Hepatocyte (in vitro differentiated cells): Measurements from ENCODE around the gene TEDDM1. TPM values are rescaled to one million over a fixed set of nuclear protein-coding genes. Genes with fewer than 3 reads are reported as not detected.

ENCODE experiments used
- DNase-seq: peaks from one replicate; pipeline ENCODE4 v3.0.0-alpha.2; 2016; ENCODE audit warnings: low spot score
- H2AFZ ChIP-seq: fragments of 200-600 bp; sonication (generic); 2 replicates; pipeline ENCODE4 v1.6.0; 2016; ENCODE audit warnings: antibody characterized with exemption, mild to moderate bottlenecking
- H3K27ac ChIP-seq: fragments of 200-600 bp; sonication (generic); 2 replicates; pipeline ENCODE4 v1.5.1; 2016; ENCODE audit warnings: mild to moderate bottlenecking
- H3K27me3 ChIP-seq: fragments of 200-600 bp; sonication (generic); 2 replicates; pipeline ENCODE4 v1.6.1; 2016
- H3K36me3 ChIP-seq: fragments of 200-600 bp; sonication (generic); replicated peaks from 2 replicates; pipeline ENCODE4 v1.5.1; 2016; ENCODE audit warnings: low read depth; ENCODE audit not compliant: insufficient read depth
- H3K4me1 ChIP-seq: fragments of 200-600 bp; sonication (generic); 2 replicates; pipeline ENCODE4 v1.5.1; 2016; ENCODE audit warnings: mild to moderate bottlenecking, moderate library complexity; ENCODE audit not compliant: insufficient read depth
- H3K4me2 ChIP-seq: fragments of 200-600 bp; sonication (generic); 2 replicates; pipeline ENCODE4 v1.6.0; 2016
- H3K4me3 ChIP-seq: fragments of 200-600 bp; sonication (generic); 2 replicates; pipeline ENCODE4 v1.5.1; 2016; ENCODE audit warnings: mild to moderate bottlenecking
- H3K79me2 ChIP-seq: fragments of 200-600 bp; sonication (generic); 2 replicates; pipeline ENCODE4 v1.6.0; 2017; ENCODE audit warnings: mild to moderate bottlenecking
- H3K9me2 ChIP-seq: fragments of 200-600 bp; sonication (generic); replicated peaks from 2 replicates; pipeline ENCODE4 v1.6.0; 2017; ENCODE audit warnings: mild to moderate bottlenecking; ENCODE audit not compliant: insufficient read depth
- H3K9me3 ChIP-seq: fragments of 200-600 bp; sonication (generic); 2 replicates; pipeline ENCODE4 v1.5.1; 2016; ENCODE audit warnings: low read depth, mild to moderate bottlenecking
- H4K20me1 ChIP-seq: fragments of 200-600 bp; sonication (generic); 2 replicates; pipeline ENCODE4 v1.6.0; 2016; ENCODE audit warnings: mild to moderate bottlenecking; ENCODE audit not compliant: insufficient read depth, poor library complexity, severe bottlenecking
- EZH2 ChIP-seq: fragments of 200-600 bp; sonication (generic); IDR thresholded peaks from 2 replicates; pipeline ENCODE4 v1.6.1; 2016; ENCODE audit warnings: antibody characterized with exemption, mild to moderate bottlenecking, borderline replicate concordance
- EZH2phosphoT487 ChIP-seq: fragments of 200-600 bp; sonication (generic); IDR thresholded peaks from one replicate; pipeline ENCODE4 v1.6.1; 2018; ENCODE audit warnings: antibody characterized with exemption, mild to moderate bottlenecking, low read depth, moderate library complexity; ENCODE audit not compliant: unreplicated experiment, severe bottlenecking
- WGBS: methylation state at CpG from one replicate; pipeline ENCODE4 v1.1.6; 2016; ENCODE audit warnings: low lambda C conversion rate; ENCODE audit errors: missing lambda C conversion rate; 5-methylcytosine and 5-hydroxymethylcytosine counted together
- polyA plus RNA-seq: library from polyadenylated mRNA; unstranded; fragments of >200 nt; fragmentation: Nextera tagmentation; extraction: Ambion mirVana; gene quantifications from 2 replicates; pipeline ENCODE4 v1.2.1, GENCODE V29; 2016
- total RNA-seq: library from RNA; depleted of rRNA; stranded (reverse); fragments of >200 nt; gene quantifications from 2 replicates; pipeline ENCODE4 v1.2.3, GENCODE V29; 2014
- TF ChIP-seq, protein P1 (sequence below): fragments of 200-600 bp; sonication (generic); IDR thresholded peaks from 2 replicates; pipeline ENCODE4 v1.5.1; 2016; ENCODE audit warnings: antibody characterized with exemption, mild to moderate bottlenecking; ENCODE audit not compliant: poor library complexity

TEDDM1 gene
- total and polyA plus RNA-seq, 2 experiments from 2014 or later, result not detected

DNA sequence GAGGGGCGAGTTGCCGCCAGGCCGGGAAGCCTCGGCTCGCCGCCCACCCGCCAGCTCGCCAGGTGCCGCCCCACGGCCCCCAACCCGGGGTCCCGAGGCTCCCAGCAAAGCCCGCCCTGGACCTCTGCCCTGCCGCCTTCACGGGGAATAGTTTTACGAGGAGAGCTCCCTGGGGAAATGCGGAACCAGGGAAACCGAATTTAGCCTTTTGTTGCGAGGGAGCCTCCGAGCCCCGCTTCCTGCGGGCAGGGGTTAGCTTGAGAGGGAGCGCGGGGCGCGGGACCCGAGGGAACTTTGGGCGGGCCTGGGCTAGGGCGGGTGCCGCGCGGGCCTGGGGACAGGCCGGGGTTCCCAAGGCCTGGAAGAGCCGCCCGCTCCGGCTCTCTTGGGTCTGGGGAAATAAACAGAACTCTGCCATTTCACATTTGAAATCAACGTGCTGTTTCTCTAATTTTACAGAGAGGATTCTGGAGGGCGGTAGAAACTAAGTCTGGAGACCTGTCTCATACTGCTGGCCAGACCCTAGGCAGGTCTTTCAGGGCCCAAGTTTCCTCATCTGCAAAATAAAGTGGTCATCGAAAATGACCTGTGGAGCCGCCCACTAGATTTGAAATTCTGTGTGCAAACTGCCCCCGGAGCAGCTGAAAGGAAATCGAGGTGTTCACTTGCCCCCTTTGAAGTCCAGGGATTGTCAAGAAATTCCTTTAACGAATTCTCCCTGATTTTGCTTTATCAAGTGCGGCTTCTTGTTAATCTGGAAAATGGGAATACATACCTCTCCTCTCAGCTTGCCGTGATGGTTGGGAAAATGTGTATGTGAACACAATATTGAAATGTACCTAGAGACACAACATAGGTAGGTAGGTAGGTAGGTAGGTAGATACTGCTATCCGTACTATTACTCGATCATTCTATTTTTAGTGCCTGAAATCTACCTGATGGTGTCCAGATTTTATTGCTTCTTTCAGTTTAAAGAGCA lies 8.1 kb downstream of the TEDDM1 start:
- Histone ChIP-seq H3K9me2 (no peaks in the 10 kb centered on the region), H3K4me2 (peak overlapping the region; percentile 86), H3K4me3 (peak overlapping the region; percentile 64), H4K20me1 (peaks cover 39% of the 10 kb centered on the region), H3K27ac (peak overlapping the region; percentile 98), H3K9me3 (no peaks in the 10 kb centered on the region), H3K36me3 (no peaks in the 10 kb centered on the region), H3K79me2 (peaks cover 52% of the 10 kb centered on the region), H3K4me1 (peaks cover 27% of the 10 kb centered on the region), H2AFZ (peak overlapping the region; percentile 77), H3K27me3 (no peaks in the 10 kb centered on the region)
- peak; percentile 62 for DNase-seq
- TF ChIP-seq EZH2phosphoT487, result no peak
- no peak for TF ChIP-seq EZH2
- TF ChIP-seq, protein P1, sequence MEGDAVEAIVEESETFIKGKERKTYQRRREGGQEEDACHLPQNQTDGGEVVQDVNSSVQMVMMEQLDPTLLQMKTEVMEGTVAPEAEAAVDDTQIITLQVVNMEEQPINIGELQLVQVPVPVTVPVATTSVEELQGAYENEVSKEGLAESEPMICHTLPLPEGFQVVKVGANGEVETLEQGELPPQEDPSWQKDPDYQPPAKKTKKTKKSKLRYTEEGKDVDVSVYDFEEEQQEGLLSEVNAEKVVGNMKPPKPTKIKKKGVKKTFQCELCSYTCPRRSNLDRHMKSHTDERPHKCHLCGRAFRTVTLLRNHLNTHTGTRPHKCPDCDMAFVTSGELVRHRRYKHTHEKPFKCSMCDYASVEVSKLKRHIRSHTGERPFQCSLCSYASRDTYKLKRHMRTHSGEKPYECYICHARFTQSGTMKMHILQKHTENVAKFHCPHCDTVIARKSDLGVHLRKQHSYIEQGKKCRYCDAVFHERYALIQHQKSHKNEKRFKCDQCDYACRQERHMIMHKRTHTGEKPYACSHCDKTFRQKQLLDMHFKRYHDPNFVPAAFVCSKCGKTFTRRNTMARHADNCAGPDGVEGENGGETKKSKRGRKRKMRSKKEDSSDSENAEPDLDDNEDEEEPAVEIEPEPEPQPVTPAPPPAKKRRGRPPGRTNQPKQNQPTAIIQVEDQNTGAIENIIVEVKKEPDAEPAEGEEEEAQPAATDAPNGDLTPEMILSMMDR, result no peak
- 19% methylated on average over 33 of the region's 47 CpGs for WGBS

DNA sequence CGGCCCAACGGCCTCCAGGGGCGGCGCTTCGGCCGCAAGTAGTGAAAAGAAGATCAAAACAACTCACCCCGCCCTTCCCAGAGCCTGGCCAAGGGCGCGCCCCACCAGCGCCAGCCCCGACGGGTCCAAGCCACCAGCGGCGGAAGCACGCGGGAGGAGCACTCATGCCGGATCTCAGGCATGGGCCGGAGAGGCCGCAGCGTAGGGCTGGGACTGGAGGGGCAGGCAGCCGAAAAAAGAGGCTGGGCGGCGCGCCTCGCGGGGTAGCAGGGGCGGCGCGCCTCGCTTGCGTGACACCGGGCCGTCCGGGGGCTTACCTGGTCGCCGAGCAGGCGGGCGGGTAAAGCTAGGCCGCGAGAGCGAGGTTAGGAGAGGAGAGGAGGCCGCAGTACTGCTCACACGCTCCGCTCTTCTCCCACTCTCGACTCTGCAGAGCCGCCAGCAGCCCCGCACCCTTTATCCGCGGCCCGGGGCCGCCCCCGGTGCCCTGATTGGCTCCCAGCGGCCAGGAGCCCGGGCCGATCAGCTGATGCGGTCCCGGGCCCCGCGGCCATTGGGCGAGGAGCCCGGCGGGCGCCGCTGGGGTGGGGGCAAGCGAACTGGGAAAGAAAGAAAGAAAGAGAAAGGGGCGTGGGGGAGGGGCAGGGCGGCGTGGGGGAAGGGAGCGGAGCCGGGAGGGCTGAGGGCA lies 9.0 kb downstream of the TEDDM1 start, which contains the start of gene GLUL:
TSS of gene GLUL (minus strand) at position 429 of the 688 bp plus-strand sequence. CDS start 3,053 bp downstream, outside the sequence.
- TF ChIP-seq, protein P1, result peak; percentile 2
- no peak for TF ChIP-seq EZH2
- no peak for TF ChIP-seq EZH2phosphoT487
- H3K4me1 ChIP-seq, result peaks cover 21% of the 10 kb centered on the region
- WGBS, result 1% methylated on average over 59 of the region's 70 CpGs
- DNase-seq, result peak; percentile 97
- peaks cover 48% of the 10 kb centered on the region for H4K20me1 ChIP-seq
- H3K36me3 ChIP-seq, result peaks cover 7% of the 10 kb centered on the region
- H2AFZ ChIP-seq, result peak within 1 kb of the TSS; percentile 77
- H3K4me2 ChIP-seq, result peak within 1 kb of the TSS; percentile 86
- H3K9me3 ChIP-seq, result no peaks in the 10 kb centered on the region
- H3K9me2 ChIP-seq, result no peaks in the 10 kb centered on the region
- peak within 1 kb of the TSS; percentile 98 for H3K27ac ChIP-seq
- H3K4me3 ChIP-seq, result peak within 1 kb of the TSS; percentile 83
- H3K79me2 ChIP-seq, result peaks cover 61% of the 10 kb centered on the region
- H3K27me3 ChIP-seq, result no peaks in the 10 kb centered on the region

DNA sequence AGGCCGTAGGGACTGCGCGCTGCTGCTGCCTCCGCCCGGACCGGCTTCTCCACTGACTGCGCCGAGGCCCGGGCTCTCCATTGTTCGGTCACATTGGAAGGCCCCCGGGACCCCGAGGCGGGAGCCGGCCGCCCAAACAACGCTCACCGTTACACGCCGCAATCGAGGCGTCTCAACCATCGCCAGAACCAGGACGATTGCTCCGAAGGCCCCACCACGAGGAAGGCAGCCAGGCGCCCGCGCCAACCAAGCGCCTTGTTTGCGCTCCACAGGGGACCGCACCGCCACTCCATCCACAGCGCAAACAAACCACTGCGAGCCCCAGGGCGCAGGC lies 9.5 kb downstream of the TEDDM1 start:
- DNase-seq, result no peak
- Histone ChIP-seq H3K4me1 (peaks cover 21% of the 10 kb centered on the region), H3K4me2 (peak overlapping the region; percentile 86), H3K79me2 (peaks cover 66% of the 10 kb centered on the region), H3K9me2 (no peaks in the 10 kb centered on the region), H4K20me1 (peaks cover 53% of the 10 kb centered on the region), H3K27ac (peak overlapping the region; percentile 98), H3K4me3 (peak overlapping the region; percentile 83), H3K27me3 (no peaks in the 10 kb centered on the region), H3K9me3 (no peaks in the 10 kb centered on the region), H3K36me3 (peaks cover 10% of the 10 kb centered on the region), H2AFZ (peak overlapping the region; percentile 31)
- under 1% methylated on average over 31 of the region's 35 CpGs for WGBS
- TF ChIP-seq EZH2phosphoT487, result no peak
- TF ChIP-seq, protein P1, result no peak
- no peak for TF ChIP-seq EZH2
